ENCODE measurements around the gene KIF26B.

Gene KIF26B

DNA sequence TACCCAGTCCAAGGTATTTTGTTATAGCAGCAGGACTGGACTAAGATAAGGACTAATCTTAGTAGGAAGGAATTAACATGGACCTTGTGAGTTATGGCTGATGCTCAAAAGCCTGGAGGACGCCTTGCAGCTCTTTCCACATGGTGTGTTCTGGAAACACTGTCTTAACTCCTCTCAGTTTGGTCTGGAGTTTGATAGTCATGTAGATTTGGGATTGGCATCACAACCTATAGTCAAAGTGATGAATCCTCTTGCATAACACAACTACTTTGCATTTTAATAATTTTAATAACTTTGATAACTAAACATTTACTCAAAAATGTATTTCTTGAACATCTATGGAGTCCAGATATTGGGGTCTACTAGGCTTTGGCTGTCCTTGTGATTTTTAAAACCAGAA lies 293.7 kb downstream of the KIF26B start:
- Histone ChIP-seq H3K36me3 (no peaks in the 10 kb centered on the region), H3K4me3 (ENCODE audit: low read depth, low read length) (no peak overlapping the region), H3K9me3 (ENCODE audit: severe bottlenecking) (no peaks in the 10 kb centered on the region), H3K27ac (no peak overlapping the region), H3K27me3 (ENCODE audit: insufficient read depth, low read depth, severe bottlenecking) (no peaks in the 10 kb centered on the region)
- TF ChIP-seq, protein P1, sequence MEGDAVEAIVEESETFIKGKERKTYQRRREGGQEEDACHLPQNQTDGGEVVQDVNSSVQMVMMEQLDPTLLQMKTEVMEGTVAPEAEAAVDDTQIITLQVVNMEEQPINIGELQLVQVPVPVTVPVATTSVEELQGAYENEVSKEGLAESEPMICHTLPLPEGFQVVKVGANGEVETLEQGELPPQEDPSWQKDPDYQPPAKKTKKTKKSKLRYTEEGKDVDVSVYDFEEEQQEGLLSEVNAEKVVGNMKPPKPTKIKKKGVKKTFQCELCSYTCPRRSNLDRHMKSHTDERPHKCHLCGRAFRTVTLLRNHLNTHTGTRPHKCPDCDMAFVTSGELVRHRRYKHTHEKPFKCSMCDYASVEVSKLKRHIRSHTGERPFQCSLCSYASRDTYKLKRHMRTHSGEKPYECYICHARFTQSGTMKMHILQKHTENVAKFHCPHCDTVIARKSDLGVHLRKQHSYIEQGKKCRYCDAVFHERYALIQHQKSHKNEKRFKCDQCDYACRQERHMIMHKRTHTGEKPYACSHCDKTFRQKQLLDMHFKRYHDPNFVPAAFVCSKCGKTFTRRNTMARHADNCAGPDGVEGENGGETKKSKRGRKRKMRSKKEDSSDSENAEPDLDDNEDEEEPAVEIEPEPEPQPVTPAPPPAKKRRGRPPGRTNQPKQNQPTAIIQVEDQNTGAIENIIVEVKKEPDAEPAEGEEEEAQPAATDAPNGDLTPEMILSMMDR (IDR thresholded peaks at IDR 0.05; ENCODE audit: low read depth, low read length): no peak
- no peak for DNase-seq

DNA sequence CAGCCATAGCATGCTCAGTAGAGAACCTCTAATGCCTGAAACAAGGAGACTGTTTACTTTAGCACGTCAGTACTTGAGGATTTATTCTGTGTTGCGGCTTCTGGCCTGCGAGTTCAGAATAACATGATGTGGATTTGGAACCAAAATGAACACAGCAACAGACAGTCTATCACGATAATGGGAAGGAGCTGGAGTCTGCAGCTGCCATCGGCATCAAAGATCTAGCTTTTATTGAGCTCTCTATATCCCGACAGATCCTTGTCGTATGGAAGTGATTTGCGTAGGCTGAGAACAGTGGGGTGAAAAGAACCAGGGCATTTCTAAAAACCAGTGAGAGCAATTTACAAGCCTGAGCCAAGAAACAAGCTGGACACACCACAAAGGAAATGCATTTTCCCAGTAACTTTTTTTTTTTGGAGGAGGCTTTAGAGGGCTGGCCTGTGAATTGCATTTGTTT lies 294.2 kb downstream of the KIF26B start:
- Histone ChIP-seq H3K27ac (no peak overlapping the region), H3K36me3 (no peaks in the 10 kb centered on the region), H3K9me3 (ENCODE audit: severe bottlenecking) (no peaks in the 10 kb centered on the region), H3K4me3 (ENCODE audit: low read depth, low read length) (no peak overlapping the region), H3K27me3 (ENCODE audit: insufficient read depth, low read depth, severe bottlenecking) (no peaks in the 10 kb centered on the region)
- TF ChIP-seq, protein P1 (IDR thresholded peaks at IDR 0.05; ENCODE audit: low read depth, low read length): no peak
- no peak for DNase-seq

DNA sequence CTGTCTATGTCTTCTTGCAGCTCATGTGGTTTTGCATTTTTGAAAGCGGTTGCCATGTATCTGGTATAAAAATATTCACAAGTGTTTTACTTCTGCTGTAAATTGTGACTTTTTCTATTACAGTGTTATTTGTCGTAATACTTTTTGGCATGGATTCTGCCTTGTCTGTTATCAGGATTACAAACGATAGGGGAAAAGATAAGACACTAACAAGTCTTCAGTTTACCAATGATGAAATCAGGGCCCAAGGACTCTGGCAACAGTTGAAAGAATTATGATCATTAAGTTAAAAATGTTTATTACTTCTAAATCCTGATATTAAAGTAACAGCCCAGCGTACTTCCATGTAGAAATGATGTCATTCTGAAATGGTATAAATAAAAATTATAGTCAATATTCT lies 298.8 kb downstream of the KIF26B start:
- H3K27ac ChIP-seq: no peak overlapping the region
- no peaks in the 10 kb centered on the region for H3K9me3 ChIP-seq (ENCODE audit: severe bottlenecking)
- H3K4me3 ChIP-seq (ENCODE audit: low read depth, low read length): no peak overlapping the region
- no peaks in the 10 kb centered on the region for H3K27me3 ChIP-seq (ENCODE audit: insufficient read depth, low read depth, severe bottlenecking)
- no peak for DNase-seq
- TF ChIP-seq, protein P1 (IDR thresholded peaks at IDR 0.05; ENCODE audit: low read depth, low read length): no peak
- no peaks in the 10 kb centered on the region for H3K36me3 ChIP-seq

DNA sequence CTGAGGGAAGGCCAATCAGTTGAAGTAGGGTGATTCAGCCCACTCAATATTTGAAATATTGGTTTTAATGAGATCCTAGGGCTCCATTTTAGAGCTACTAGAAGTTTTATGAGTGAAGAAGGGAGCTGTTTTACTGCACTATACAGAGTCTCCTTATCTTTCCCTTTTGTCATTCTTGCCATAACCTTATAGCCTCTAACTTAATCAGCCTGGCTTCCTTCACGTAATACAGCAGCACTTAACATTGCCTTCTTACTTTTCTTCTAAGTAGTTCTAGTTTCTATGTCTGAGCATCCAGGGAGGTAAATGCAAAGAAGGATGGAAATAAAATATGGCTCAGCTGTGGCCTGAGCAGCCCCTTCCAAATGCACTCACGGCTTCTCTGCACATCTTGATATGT lies 299.3 kb downstream of the KIF26B start:
- TF ChIP-seq, protein P1 (IDR thresholded peaks at IDR 0.05; ENCODE audit: low read depth, low read length): no peak
- Histone ChIP-seq H3K4me3 (ENCODE audit: low read depth, low read length) (no peak overlapping the region), H3K36me3 (no peaks in the 10 kb centered on the region), H3K27me3 (ENCODE audit: insufficient read depth, low read depth, severe bottlenecking) (no peaks in the 10 kb centered on the region), H3K27ac (no peak overlapping the region), H3K9me3 (ENCODE audit: severe bottlenecking) (no peaks in the 10 kb centered on the region)
- DNase-seq: no peak

DNA sequence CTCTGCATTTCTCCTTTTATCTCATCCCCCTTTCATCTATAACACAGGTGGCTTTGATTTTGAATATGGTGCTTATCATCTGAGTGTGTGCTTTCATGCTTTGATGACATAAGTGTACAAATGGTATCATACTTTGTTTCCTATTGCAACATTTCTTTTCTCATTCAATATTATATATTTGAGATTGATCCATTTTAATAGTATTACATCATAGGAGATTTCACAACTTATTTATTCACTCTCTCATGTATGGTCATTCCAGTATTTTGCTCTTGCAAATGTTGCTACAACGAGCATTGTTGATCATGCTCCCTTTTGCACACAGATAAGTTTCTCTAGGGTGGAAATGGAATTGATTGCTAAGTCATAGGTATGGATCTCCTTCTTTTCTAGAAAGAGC lies 302.8 kb downstream of the KIF26B start:
- TF ChIP-seq, protein P1 (IDR thresholded peaks at IDR 0.05; ENCODE audit: low read depth, low read length): no peak
- Histone ChIP-seq H3K9me3 (ENCODE audit: severe bottlenecking) (no peaks in the 10 kb centered on the region), H3K4me3 (ENCODE audit: low read depth, low read length) (no peak overlapping the region), H3K27me3 (ENCODE audit: insufficient read depth, low read depth, severe bottlenecking) (no peaks in the 10 kb centered on the region), H3K27ac (no peak overlapping the region), H3K36me3 (no peaks in the 10 kb centered on the region)
- DNase-seq: no peak

DNA sequence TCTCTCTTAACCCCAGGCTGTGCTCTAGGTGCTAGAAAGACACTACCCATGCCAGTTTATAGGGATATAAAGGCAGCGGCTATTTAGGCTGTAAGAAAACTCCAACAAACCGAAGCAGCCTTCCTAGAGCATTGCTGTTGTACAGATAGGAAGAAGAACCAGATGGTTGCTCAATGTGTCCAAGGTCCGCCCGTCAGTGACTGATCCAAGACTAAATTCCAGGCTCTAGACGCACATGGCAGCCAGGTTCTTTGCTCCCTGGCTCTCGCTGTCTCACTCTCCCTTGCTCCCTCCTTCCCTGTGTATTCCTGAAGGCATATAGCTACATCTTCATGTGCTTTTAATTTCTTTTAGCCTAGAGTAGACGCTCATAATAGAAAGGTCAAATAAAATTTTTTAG lies 303.4 kb downstream of the KIF26B start:
- Histone ChIP-seq H3K36me3 (no peaks in the 10 kb centered on the region), H3K27ac (no peak overlapping the region), H3K4me3 (ENCODE audit: low read depth, low read length) (no peak overlapping the region), H3K27me3 (ENCODE audit: insufficient read depth, low read depth, severe bottlenecking) (no peaks in the 10 kb centered on the region), H3K9me3 (ENCODE audit: severe bottlenecking) (no peaks in the 10 kb centered on the region)
- TF ChIP-seq, protein P1 (IDR thresholded peaks at IDR 0.05; ENCODE audit: low read depth, low read length): no peak
- DNase-seq: no peak

Measured in WERI-Rb-1 (cell line).